Fibroblast of skin of abdomen (primary cell): ENCODE results near the gene TGFBR3.

Experiments
- DNase-seq: peaks from one replicate; pipeline ENCODE4 v3.0.0-alpha.2; 2013

The TGFBR3 gene

DNA sequence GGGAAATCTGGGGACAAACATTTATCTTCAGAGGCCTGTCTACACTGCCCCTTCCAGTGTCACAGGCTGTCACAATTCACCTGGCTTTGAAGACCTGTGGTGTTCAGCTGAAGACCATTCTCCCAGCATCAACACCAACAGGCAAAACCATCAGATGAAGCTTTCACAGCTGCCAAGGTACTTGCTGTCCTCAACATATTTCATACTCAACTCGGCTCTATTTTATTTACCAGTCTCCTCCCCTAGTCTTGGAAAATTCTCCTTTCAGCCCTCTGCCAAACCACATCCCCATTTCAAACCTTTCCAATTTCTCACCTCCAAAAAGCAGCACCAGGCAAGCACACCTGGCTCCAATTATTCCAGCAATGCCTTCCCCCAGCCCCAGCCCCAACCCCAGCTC is 108.8 kb downstream of the TGFBR3 start:
- DNase-seq: peak; percentile 35

- DNase-seq: no peak
These were observed 109.7 kb downstream of the TGFBR3 start for GRCh38 chr1:91776068-91776794.

- DNase-seq: no peak
These were observed 110.7 kb downstream of the TGFBR3 start for GRCh38 chr1:91775227-91775626.

- DNase-seq: peak; percentile 88
These were observed 111.3 kb downstream of the TGFBR3 start for GRCh38 chr1:91774520-91775203.

DNA sequence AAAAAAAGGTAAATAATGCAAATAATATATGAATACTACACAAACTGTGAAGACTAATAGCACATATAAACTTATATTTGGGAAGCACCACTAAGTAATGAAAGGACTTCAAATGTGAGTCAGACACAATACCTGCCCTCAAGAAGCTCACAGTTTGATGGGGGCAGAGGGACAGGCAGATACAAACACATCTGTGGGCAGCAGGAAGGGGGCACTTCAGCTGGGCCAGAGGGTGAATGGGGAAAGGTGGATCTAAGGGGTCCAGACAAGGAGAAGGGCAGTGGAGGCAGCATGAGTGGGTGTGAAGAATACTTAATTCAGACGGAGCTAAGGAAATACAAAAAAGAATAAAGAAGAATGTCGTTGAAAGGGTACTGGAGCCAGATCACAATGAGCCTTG is 114.2 kb downstream of the TGFBR3 start:
- DNase-seq: no peak

GRCh38 chr1:91770667-91771268 is 115.2 kb downstream of the TGFBR3 start:
- DNase-seq: no peak

DNA sequence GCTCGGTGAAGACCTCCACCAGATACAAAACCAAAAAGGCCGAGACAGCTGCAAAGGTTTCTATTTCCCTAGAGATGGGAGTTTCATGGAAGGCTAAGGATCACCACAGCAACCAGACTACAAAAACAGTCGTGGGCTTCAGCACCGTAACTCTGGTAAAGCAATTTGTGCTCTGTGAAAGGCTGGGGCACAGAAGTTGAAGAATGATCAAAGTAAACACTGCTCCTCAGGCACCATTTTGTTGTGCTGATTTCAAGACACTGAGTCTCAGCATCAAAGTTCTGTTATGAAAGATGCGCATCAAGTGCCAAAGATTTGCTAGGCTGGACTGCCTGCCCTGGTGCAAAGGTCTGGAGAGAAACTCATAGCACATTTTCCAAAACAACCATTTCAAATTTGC is 116.2 kb downstream of the TGFBR3 start:
- DNase-seq: no peak

DNA sequence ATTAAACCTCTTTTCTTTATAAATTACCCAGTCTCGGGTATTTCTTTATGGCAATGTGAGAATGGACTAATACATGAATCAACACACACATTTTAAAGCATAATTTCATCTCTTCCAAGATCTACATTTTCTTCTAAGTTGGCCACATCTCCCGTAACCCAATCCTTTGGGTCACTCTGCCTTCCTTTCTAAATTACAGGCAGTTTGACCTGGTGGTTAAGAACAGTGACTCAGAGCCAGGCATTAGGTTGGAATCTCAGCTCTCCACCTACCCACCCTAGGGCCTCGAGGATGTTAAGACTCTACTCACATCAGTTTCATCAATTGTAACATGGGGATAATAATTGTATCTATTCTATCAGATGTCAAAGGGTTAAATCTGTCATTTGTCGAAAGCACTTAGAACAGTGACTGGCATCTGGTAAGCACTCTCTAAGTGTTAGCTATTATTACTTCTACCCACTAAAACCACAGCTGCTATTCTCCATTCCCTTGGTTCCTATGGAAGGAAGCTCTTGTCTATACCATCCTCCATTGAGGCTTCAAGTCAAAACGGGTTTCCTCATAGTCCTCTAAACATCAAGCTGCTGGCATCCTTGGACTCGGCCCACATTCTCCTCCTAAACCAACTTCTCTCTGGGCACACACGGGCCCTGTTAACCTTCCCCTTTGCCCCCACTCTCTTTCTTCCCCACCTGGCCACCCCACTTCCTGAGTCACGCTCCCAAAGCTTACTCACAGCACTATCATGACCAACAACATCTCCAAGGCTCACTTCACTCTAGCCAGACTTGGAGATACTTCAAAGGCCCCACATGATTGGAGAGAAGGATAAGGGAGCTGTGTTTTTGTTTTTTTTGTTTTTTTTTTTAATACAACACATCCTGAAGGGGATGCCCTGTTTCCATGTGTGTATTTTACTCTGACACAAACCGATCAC is 116.9 kb downstream of the TGFBR3 start:
- DNase-seq: no peak

GRCh38 chr1:91768120-91768519 is 117.8 kb downstream of the TGFBR3 start:
- no peak for DNase-seq

DNA sequence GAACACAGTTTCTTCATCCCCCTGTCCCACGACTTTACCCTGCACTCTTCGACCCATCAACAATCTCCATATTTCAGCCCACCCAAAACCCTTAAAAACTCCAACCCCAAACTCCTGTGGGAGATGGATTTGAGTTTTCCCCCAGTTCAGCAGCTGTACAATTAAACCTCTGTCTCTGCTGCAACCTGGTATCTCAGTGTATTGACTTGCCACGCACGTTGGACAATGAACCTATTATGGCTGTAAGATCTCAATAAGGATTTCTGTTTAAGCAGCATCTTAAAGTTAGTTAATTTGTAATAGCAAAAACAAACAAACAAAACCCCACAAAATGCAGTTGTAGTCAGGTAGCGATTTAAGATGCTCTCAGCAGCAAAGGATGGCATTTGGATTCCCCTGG is 119.1 kb downstream of the TGFBR3 start:
- no peak for DNase-seq

DNA sequence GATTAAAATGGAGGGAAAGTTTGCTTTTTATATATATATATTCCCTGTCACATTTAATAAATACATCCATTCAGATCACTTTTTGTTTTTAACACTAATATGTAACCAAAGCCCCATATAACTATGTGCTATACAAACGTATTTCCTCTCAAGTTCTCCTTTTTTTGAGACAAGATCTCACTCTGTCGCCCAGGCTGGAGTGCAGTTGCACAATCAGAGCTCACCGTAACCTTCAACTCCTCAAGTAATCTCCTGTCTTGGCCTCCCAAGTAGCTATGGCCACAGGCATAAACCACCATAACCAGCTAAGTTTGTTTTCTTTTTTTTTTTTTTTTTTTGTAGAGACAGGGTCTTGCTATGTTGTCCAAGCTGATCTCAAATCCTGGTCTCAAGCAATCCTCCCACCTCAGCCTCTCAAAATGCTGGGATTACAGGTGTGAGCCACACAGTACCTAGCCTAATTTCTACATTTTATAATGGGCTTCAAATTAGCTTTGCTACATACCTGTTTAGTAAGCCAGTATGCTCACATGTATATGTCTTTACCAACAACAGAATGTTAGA is 120.0 kb downstream of the TGFBR3 start:
- DNase-seq: no peak

DNA sequence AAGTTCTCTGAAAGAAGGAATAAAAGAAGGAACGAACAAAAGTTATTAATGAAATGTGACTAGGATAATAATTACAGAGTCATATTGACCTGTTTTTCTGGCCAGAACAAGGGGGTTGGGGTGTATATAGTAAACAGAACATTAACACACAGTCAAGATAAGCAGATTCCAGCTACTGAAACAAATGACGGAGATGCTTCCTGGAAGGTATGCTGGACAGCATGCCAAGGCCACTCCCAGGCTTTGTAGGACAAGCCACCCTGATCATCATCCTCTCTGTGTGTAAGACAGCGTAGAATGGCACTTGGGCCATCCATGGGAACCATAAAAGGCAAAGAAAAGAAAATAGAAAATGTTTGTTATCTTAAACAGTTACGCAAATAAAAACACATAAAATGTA is 120.7 kb downstream of the TGFBR3 start:
- DNase-seq: no peak

DNA sequence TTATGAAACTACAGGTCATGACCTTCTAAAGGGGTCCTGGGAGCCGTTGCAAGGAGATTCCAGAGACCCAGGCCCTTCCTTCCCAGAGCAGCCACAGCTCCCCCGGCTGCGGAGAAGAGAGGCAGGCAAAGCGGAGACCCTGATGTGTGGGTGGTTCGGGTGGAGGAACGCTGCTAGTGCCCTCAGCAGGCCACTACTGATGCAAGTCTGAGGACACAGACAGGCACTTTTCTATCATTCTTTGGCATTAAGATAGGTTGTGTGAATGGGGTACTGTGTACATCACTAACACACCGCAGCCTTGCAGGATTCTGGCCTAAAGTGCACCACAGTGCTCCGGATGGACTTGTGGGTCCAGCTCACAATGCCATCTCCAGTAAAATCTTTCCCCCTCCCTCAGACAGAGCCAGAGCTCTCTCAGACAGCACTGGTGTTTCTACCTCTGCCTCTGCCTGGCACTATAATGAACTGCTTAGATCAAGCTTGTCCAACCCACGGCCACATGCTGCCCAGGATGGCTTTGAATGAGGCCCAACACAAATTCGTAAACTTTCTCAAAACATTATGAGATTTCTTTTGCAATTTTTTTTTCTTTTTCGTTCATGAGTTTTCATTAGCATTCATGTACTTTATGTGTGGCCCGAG is 121.4 kb downstream of the TGFBR3 start:
- no peak for DNase-seq

- no peak for DNase-seq
These were observed 122.7 kb downstream of the TGFBR3 start for GRCh38 chr1:91763252-91763651.

DNA sequence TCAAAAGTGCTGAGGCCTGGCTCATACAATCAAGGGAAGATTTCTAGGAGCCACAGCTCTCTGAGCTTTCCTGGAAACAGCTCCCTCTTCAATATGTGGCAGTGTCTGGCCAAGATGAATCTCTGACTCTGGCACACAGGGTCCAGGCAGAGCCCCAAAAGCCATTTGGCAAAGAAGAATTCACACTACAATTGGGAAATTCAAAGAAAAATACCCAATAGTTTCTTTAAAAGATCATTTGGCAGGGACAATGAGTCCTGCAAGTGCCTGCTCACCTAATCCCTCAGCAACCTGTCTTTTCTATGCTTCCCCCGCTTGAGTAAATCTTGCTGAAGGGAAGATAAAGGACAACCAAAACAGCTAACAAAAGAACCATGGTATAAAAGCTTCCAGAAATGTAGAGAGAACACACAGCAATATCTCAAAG is 124.6 kb downstream of the TGFBR3 start:
- DNase-seq: no peak

DNA sequence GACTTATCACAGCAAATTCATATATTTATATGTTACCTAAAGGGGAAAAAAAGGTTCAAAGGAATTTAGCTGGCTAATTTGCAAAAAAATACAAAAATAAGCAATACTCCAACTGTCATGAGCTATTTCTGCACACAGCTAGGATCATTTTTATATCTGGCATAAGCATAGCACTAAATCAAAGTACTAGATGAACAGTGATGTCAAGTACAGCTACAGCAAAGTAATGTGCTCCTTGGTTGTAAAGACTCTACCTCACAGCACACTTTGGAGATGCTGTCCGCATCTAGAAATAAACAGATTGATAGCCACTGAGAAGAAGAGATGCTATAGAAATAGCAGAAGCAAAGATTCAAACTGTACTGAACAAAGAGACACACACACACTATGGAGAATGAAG is 125.4 kb downstream of the TGFBR3 start:
- no peak for DNase-seq

- no peak for DNase-seq
These were observed 126.9 kb downstream of the TGFBR3 start for GRCh38 chr1:91759076-91759475.

DNA sequence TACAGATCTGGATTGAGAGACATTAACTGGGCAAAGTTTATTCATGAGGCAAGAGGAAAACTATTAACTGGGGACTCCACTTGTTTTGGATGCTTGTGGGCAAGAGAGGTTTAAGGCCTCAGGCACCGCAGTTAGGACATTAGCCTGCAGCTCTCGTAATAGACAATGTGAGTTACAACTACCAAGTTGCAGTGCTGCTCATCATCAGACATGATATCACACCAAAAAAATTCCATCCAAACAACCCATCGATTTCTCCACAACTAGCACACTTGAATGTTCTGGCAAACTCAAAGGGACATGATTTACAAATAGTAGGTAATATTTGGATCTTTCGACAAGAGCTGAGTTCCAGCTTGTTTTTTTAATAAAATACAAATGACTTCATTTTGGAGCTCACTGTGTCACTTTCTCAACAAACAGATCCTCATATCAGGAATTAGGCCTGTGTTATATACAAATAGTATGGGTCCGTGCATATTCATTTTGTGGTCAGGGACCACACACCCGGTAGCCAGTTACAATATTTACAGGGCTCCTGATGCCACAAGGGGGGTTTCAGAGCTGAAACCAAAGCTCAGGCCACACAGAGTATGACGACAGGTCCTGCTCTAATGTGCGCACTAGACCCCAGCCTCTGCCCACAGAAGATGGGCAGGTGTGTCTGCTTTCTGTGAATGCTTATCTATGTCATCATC is 128.0 kb downstream of the TGFBR3 start:
- DNase-seq: peak; percentile 64

- no peak for DNase-seq
These were observed 130.2 kb downstream of the TGFBR3 start for GRCh38 chr1:91755702-91756287.

- peak; percentile 88 for DNase-seq
These were observed 131.0 kb downstream of the TGFBR3 start for GRCh38 chr1:91754816-91755580.
